Hepatocyte (in vitro differentiated cells): ENCODE measurements around the gene COG4.

Source experiments
- CTCF ChIP-seq: fragments of 200-600 bp; sonication (generic); IDR thresholded peaks from 2 replicates; pipeline ENCODE4 v1.5.1; 2016; ENCODE audit warnings: antibody characterized with exemption, mild to moderate bottlenecking; ENCODE audit not compliant: poor library complexity
- EZH2 ChIP-seq: fragments of 200-600 bp; sonication (generic); IDR thresholded peaks from 2 replicates; pipeline ENCODE4 v1.6.1; 2016; ENCODE audit warnings: antibody characterized with exemption, mild to moderate bottlenecking, borderline replicate concordance

DNA sequence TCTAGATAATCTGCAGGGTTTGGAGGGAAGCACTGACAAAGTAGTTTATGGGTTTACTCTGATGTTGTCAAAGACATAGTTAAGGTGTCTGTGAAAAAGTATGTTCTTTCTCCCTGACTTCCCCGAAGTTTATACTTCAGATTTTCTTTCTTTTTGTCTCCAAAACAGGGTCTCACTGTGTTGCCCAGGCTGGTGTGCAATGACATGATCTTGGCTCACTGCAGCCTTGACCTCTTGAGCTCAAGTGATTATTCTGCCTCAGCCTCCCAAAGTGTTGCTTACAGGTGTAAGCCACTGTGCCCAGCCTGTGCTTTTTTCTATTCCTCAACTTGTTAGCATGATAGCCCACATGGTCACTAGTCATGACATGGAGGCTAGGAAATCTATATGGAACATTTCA, 21.2 kb upstream of the COG4 start:
- TF ChIP-seq CTCF (no peak), EZH2 (no peak)
